OCI-LY7 (cell line): ENCODE measurements around the gene IPO8.

Experiments
- EZH2phosphoT487 ChIP-seq: fragments of 200-600 bp; sonication (generic); IDR thresholded peaks from 2 replicates; pipeline ENCODE4 v1.6.1; 2018; ENCODE audit warnings: low read depth, borderline replicate concordance, mild to moderate bottlenecking, mixed run types, antibody characterized with exemption, low read length, moderate library complexity, mixed read lengths
- TF ChIP-seq, protein P1 (sequence below): fragments of 200-600 bp; sonication (generic); conservative IDR thresholded peaks from 2 replicates; pipeline ENCODE4 v1.5.1; 2014; ENCODE audit warnings: mild to moderate bottlenecking, antibody characterized with exemption, low read length, moderate library complexity, mixed read lengths

DNA sequence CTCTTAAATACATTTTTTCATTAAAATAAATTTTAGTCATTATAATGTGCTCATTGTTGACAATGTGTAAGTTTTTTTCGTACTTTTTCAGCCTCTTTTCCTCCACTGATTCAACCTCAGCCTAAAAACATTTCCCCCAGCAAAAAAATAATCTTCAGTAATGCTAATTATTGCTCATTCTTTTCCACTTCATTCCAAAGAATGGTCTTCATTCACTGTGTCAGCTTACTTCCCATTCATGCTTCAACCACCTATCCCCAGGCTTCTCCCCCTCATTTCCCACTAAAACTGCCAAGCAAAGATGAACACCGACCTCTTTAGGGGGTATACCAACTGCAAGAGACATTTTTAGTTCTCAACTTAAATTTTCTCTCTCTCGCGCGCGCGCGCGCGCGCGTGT lies 2.7 kb upstream of the IPO8 start:
- TF ChIP-seq, protein P1, sequence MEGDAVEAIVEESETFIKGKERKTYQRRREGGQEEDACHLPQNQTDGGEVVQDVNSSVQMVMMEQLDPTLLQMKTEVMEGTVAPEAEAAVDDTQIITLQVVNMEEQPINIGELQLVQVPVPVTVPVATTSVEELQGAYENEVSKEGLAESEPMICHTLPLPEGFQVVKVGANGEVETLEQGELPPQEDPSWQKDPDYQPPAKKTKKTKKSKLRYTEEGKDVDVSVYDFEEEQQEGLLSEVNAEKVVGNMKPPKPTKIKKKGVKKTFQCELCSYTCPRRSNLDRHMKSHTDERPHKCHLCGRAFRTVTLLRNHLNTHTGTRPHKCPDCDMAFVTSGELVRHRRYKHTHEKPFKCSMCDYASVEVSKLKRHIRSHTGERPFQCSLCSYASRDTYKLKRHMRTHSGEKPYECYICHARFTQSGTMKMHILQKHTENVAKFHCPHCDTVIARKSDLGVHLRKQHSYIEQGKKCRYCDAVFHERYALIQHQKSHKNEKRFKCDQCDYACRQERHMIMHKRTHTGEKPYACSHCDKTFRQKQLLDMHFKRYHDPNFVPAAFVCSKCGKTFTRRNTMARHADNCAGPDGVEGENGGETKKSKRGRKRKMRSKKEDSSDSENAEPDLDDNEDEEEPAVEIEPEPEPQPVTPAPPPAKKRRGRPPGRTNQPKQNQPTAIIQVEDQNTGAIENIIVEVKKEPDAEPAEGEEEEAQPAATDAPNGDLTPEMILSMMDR = no peak
- TF ChIP-seq EZH2phosphoT487 = no peak
